GM21723 (cell line): ENCODE measurements around the gene USP9X.
"Not testable (repeated sequence)": the region's sequence is repeated elsewhere in the genome, so short reads cannot be mapped to it uniquely, and the experiment has no call there.

Experiments
- ATAC-seq: cut with Tn5 transposase; IDR thresholded peaks from one replicate; pipeline ENCODE4 v1.9.1; 2021; ENCODE audit warnings: mild to moderate bottlenecking, moderate library complexity; ENCODE audit not compliant: unreplicated experiment

The USP9X gene

DNA sequence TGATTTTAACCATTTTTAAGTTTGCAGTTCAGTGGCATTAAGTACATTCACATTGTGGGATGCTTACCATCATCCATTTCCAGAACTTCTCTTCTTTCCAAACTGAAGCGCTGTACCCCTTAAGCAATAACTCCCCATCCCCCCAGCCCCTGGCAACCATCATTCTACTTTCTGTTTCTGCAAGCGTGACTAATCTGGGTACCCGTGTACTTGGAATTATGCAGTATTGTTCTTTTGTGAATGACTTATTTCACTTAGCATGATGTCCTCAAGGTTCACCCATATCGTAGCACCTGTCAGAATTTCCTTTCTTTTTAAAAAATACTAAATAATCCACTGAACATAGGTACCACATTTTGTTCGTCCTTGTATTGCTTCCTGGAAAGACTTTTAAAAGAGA, 32.9 kb downstream of the USP9X start:
- ATAC-seq, result no peak

DNA sequence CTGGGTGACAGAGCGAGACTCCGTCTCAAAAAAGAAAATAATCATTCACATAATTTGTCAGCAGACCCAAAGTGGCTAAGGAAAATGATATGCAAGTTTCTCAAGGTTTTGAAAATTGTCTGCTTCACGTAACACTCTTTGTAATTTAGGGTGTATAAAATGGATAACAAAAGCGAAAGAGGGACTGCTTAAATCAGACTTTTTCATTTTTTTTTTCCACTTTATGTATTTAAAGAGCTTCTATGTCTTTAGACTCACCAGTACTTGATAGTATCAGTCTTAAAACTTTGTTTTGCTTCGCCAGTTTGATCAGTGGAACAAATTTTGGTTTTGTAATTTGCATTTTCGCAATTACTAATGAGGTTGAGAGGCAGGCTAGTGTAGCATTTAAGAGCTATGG, 34.6 kb downstream of the USP9X start:
- ATAC-seq, result no peak

DNA sequence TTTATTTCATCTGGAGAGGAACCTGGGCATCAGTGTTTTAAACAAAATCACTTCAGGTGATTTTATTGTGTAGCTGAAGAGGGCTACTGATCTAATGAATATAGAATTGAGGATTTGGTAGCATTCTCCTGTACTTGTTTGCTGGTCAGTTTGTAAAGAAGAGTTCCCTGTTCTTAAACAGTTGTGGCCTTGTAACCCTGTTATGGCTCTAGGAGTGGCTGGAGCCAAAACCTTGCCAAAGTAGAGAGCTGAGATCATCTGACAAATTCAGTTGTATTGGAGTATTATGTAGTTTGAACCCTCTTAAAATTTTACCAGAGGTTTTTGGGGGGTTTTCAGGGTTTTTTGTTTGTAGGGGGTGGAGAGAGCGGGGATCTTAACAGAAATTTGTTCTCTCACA, 36.5 kb downstream of the USP9X start:
- no peak for ATAC-seq

DNA sequence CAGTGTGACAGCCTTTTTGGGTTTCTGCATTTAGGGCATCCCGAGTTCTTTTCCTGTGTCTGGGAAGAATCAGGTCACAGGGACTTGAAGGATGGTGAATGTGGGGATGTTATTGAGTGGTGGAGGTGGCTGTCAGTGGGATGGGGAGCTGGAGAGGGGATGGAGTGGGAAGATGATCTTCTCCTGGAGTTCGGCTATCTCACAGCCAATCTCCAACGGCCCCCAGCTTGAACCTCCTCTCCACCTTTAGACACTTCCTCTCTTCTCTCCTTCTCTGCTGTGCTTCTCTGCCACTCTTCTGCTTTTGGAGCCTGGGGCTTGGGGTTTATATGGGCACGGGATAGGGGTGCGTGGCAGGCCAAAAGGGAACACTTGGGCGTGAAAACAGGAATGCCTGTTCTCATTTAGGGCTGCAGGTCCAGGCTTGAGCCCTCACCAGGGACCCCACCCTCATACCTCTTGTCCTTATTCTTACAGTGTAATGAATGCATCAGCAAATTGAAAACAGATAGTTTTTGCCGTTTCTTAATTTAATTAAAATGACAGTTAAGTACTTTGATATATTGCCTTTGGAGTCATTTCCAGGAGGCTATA, 37.5 kb downstream of the USP9X start:
- ATAC-seq, result no peak

DNA sequence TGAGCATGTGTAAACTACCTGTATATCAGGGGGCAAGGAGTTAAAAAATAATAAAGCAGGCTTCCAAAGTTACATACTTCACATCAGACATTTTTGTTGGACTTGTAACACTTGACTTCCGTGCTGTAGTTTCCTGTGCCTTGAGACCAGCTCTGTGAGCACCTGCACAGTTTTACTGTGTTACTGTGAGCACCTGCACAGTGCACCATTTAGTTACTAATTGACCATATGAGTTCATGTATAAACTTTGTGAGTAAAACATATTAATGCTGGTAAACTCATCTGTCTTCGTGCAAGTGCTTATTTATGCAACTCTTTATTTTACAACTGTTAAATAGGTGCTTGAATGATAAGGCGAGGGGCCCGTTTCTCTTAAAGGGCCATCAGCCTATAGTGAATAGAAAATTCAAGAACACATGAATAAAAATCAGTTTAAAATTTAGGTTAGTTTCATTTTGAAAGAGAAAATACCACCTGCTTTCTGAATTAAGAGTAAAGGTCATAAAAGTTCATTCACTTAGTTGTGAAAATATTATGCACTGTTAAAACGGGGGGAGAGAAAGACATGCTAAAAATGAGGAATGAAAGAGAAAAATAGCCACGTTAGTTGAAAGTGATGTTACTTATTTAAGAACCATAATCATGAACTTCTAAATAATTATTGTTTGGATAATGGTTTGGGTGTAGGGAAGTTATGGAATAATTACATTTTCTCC, 42.4 kb downstream of the USP9X start:
- ATAC-seq, result peak; percentile 64

DNA sequence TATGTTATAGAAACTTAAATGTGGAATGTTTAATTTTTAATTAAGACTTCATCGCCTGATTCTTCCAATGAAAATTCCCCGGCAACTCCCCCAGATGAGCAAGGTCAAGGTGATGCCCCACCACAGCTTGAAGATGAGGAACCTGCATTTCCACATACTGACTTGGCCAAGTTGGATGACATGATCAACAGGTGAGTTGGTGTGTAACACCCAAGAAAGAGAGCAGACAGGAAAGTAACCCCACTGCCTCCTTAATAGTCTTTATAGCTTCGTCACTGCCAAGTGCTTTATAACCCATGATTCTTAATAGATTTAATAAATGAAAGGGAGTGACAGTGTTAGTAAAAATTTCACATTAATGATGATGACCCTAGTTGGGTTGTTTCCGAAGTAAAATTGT, 43.7 kb downstream of the USP9X start:
- ATAC-seq, result no peak

DNA sequence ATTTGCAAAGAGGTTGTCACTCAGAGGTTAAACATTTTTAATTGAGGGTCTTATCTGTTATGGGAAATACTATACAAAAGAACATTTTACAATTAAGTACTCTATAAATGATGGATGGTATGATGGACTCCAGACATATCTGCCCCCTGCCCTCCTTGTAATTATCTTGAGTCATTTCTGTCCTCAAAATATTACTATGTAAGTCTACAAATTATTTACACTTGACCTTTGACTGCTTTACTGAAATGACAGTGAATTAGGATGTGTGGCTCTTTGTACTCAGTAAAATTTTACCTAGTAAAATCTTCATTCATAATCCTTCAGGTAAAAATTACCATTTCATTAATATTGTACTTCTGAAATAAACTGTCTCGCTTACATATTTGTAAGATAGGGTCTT, 46.5 kb downstream of the USP9X start:
- no peak for ATAC-seq

DNA sequence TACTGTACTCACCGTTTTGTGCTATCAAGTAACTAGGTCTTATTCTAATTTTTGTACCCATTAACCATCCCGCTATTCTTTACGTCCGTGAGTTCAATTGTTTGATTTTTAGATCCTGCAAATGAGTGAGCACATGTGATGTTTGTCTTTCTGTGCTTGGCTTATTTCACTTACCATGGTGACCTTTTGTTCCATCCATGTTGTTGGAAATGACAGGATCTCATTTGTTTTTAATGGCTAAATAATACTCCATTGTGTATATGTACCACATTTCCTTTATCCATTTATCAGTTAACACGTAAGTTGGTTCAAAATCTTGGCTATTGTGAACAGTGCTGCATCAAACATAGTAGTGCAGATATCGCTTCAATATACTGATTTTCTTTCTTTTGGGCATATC, 48.3 kb downstream of the USP9X start:
- ATAC-seq, result no peak

DNA sequence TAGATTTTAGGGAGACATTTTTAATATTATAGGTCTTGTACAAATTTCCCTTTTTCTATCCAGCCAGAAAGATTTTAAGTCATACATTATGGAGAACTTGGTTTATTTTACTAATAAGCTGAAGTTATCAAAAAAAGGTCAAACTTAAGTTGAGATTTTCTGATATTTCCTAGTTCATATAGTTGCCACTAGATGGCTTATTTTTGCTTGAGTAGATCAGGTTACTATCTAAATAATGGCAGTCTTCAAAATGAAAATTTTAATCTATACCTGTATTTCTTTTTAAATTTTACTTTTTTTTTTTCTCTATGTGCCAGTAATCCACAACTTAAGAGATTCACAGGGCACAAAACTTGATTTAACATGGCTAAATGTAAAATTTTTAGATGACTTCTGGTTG, 52.3 kb downstream of the USP9X start:
- no peak for ATAC-seq

DNA sequence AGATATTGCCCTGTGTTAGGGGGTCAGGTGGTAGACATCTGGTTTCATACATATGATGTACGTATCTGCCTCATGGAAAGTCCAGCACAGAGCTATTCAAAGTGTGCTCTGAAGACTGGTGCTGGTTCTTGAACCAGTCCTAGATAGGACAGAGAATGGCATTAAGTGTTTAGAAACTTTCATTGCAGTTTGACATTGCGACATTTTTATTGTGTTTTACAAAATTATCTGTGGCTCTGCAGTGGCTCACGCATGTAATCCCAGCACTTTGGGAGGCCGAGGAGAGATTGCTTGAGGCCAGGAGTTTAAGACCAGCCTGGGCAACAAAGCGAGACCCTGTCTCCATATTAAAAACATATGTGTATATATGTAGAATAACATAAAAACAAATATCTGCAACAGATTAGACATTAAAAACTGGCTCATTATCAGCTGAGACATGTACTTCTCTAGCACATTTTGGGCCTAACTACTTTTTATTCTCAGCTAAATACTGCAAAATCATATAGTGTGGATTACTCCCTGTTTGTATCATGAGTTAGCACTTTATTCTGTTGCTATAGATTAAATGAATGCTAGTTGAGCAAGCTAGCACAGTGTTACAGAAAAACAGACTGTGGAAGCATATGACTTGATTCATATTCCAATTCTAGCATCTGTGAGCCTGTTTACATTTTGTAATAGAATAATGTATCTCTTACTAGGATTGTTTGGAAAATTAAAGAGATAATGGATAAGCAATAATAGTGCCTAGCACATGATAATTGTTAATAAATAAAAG, 57.1 kb downstream of the USP9X start:
- ATAC-seq, result no peak

DNA sequence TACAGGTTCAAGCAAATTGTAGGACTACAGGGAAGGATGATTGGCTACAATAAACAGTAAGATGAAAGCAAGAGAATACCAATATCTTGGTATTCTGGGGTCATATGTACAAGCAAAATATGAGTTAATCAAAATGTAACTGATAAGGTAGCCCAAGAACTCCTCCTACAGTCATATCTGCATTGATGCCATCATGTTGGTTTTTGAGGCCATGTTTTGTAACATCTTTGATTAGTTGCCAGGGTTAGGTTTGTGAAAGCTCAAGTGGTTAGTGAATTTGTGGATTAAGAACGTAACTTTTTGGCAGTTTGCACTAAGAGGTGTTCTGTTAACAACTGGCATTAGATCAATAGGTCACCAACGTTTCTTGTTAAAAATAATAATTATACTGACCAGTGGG, 59.6 kb downstream of the USP9X start:
- no peak for ATAC-seq

DNA sequence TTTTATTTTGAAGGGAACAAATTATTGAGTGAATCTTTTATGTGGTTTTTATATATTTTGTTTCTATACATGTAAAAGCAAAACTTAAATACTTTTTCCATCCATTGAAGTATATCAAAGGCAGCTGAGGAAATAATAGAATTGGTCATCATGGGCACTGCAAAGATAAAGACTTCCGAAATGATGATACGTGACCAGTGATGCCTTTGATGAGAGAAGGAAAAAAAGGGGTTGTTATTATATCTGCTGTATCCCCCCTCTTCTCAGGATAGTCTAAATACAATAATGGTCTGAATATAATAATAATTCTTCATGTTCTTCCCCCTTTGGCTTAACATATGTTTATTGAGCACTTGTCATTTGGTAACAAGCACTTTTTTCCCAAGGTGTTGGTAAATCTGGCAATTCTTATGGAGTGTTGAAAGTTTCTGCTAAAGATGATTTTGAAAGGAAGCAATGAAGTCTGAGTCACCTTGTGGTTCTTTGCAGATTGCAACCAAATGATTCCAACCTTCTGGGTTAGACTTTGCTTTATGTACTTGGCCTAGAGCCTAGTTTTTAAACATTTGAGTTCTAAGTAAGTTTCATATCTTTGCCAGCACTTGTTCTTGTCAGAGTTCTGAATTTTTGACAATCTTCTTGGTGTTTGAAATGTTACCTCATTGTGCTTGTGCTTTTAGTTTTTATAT, 60.8 kb downstream of the USP9X start:
- ATAC-seq, result no peak

DNA sequence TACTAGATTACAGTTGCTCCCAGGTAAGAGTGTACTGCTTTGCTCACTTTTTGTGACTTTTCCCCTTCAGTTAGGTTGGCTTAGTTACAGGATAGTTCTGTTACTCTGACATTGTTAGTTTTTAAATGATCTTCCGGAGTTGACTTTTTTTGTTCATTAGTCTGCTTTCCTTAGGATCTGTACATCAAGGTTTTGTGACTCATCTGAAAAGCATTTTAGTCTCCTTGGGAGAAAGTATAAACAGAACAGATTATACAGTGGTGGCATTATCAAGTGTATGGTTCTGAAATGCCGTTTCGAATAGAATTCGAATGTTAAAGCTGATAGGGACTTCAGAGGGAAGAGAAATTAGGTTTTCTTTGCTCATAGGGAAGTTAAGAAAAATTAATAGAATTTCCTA, 63.3 kb downstream of the USP9X start:
- ATAC-seq, result no peak

DNA sequence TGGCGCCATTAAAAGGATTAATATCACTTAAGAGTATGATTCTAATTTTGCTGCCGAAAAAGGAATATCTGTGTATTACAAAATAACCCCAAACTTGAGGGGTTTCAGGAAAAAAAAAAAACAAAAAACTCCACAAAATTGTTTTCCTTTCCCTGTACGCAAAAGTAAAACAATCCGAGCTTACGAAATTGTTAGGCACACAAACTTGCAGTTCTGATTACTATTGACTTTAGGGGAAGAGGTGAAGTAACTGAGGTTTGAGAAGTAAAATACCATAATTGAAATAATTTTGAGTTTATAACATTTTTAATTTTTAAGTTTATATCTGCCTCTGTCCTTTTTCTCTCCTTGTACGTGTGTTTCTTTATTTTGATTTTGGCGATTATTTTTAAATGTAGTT, 64.8 kb downstream of the USP9X start:
- no peak for ATAC-seq

DNA sequence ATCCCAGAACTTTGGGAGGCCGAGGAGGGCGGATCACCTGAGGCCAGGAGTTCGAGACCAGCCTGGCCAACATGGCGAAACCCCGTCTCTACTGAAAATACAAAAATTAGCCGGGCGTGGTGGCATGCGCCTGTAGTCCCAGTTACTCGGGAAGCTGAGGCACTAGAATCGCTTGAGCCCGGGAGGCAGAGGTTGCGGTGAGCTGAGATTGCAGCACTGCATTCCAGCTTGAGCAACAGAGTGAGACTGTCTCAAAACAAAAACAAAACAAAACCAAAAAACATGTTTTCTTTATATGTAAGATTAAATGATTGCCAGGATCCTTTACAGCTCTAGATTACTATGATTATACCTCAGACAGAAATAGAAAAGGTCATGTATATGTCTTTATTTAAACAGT, 66.5 kb downstream of the USP9X start:
- not testable (repeated sequence) for ATAC-seq

DNA sequence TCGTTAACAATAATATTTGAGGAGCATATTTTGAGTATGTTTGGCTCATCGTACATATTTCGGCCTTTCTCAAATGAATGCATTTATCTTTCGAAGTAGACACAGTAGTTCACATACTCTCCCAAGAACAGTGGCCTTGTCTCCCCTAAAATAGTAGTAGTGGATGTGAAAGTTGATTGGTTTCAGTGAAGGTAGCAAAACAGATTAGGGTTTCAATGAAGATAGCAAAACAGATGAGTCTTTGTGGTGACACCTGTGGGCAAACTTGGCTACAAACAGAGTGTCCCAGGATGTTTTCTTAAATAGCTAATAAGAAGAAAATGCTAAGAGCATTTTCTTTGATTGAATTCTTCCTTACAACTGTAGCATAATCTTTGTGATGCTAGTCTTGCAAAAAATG, 67.0 kb downstream of the USP9X start:
- no peak for ATAC-seq

DNA sequence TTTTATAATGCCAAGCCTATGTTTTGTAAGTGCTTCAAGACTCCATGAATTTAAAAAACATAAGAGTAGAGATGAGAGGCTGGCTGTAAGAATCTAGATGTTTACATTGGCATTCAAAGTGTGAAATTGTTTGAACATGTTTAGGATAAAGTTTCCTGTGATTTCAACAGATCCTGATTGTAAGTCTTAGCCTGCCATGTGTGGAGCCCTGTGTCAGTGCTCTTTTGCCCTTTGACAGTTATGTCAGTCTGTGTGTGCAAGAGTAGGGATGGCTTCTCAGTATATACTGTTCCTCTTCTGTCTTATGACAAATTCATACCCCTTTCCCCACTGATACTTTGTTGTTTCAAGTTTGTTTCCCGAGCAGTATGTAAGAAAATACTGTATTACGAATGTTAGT, 68.2 kb downstream of the USP9X start:
- ATAC-seq, result no peak

DNA sequence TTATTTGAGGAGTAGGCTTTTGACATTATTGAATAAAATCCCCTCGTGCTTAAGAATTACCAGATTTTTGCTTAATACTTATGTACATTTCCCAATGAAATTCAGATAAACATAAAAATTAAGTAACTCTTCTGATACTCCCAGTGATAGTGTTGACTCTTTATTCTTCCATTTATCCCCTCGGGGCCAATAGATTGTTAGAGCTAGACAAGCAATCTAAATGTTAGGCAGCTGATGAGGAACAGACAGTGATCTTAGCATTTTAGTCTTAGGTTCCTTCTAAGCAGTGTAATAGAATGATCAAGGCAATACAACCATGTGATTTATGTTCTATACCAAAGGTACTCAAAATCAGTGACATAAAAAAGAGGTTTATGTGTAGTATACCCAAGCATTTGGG, 68.7 kb downstream of the USP9X start:
- no peak for ATAC-seq

DNA sequence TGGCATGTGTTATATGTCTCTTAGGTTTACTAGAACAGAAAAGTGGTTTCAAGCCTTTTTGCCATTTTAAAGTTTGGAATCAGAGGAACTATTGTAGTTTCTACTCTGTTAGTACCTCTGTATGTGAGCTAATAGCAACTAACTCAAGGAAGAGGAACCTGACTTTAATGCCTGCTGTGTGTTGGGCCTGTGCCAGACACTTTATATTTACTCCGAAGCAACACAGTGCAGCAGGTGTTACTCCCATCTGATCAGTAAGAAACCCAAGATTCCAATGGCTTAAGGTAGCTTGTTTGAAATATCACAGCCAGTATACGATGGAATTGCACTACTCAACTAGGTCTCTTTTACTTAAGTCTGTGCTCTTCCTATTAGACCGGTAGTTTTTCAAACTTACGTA, 79.2 kb downstream of the USP9X start:
- no peak for ATAC-seq

DNA sequence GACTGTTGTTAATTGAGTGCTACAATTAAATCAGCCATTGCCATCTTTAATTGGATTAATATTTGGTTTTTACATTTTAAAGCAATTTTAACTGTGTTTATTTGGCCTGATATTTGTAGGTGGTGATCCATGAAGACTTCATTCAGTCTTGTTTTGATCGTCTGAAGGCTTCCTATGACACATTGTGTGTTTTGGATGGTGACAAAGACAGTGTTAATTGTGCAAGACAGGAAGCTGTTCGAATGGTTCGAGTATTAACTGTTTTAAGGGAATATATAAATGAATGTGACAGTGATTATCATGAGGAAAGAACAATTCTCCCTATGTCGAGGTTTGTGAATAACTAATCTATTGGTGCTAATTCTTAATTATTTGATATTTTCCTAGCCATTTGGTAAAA, 82.6 kb downstream of the USP9X start:
- ATAC-seq, result no peak

DNA sequence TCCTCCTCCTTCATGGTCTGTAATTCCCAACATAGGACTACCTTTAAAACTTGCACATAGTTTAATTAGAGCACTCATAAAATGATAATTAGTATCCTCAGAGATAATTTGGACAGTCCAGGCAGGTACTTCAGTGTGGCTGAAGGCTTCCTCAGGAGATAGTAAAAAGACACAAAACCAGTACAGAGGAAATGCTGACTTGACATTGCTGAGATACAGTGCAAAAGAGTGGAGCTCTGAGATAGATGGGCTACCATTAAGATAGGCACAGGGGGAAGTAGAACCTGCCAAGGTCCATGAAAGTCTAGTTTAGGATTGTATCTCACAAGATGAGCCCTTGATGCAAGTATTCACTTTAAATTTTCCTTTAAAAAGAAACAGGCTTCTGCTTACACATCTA, 91.0 kb downstream of the USP9X start:
- ATAC-seq, result no peak

DNA sequence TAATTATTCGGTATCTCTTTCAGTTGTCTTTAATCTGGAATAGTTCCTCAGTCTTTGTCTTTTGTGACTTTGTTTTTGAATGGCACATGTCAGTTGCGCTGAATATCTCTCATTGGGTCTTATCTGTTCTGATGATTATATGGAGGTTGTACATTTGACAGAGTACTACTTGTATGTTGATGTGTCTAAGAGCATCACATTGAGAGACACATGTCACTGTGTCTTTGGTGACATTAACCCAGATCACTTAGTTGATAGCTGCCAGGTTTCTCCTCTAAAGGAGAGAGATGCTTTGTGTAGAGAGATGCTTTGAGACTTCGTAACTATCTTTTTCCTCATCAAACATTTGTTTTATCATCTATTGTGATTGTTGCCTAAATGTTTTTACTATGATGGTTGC, 92.1 kb downstream of the USP9X start:
- no peak for ATAC-seq
